K562 (cell line): Measurements from ENCODE around the gene TFAP2A. TPM values are rescaled to one million over a fixed set of nuclear protein-coding genes. Genes with fewer than 3 reads are reported as not detected.

Source experiments
- ATAC-seq: fragments of 200-7000 bp; cut with Tn5 transposase; 3 replicates; pipeline ENCODE4 v1.9.1; 2020; ENCODE audit warnings: moderate library complexity
- BruUV-seq: library from RNA; stranded (reverse); fragments of 400-500 nt; replicated peaks from 2 replicates; lab custom pipeline; 2021; lab: Mats Ljungman, UMichigan
- CTCF ChIA-PET: fragments of 300-600 bp; formaldehyde crosslinking; extraction: SDS; loops from one replicate; lab custom pipeline; 2021; ENCODE audit warnings: low intra/inter-chr PET ratio; lab: Yijun Ruan, JAX
- POLR2A ChIA-PET: fragments of 300-600, 350-650 bp; sonication (Branson Sonifier 250); formaldehyde crosslinking; extraction: SDS; loops from one replicate; lab custom pipeline; 2021; ENCODE audit warnings: antibody characterized with exemption, inconsistent platforms; lab: Yijun Ruan, JAX
- DNase-seq, 4 experiments: peaks; one replicate each; pipeline versions ENCODE4 v3.0.0 to v3.0.0-alpha.2; 2011 to 2018; ENCODE audit warnings: low spot score in 3 of 4, mixed read lengths in 3 of 4; ENCODE audit errors: extremely low read depth in 1 of 4
- FAIRE-seq: peaks from 2 replicates; lab custom pipeline; 2011; peaks lifted over from hg19 to GRCh38; lab: Jason Lieb, UNC
- H2AFZ ChIP-seq: 2 replicates; pipeline ENCODE4 v1.6.0; 2011; ENCODE audit warnings: low read depth, low read length, control low read depth, inconsistent platforms
- H3K27ac ChIP-seq: fragments of 200-600 bp; 3 replicates; pipeline ENCODE4 v1.8.0; 2011; ENCODE audit warnings: low read depth, mild to moderate bottlenecking, control low read depth, inconsistent platforms, low read length, moderate library complexity, mixed read lengths; ENCODE audit errors: extremely low read depth
- H3K27me3 ChIP-seq, 2 experiments: fragments of 300-600 bp in 1 of 2; 2 replicates in 1 of 2; 3 replicates in 1 of 2; pipeline versions ENCODE4 v1.6.0 to v1.8.0; 2011; ENCODE audit warnings: inconsistent platforms in 2 of 2, low read length in 2 of 2, mild to moderate bottlenecking in 1 of 2, mixed read lengths in 1 of 2, moderate library complexity in 1 of 2; ENCODE audit not compliant: control insufficient read depth in 2 of 2, insufficient read depth in 2 of 2
- H3K36me3 ChIP-seq: fragments of 300-600 bp; 3 replicates; pipeline ENCODE4 v1.8.0; 2011; ENCODE audit warnings: mild to moderate bottlenecking, low read length, inconsistent platforms; ENCODE audit not compliant: control insufficient read depth, insufficient read depth
- H3K4me1 ChIP-seq, 2 experiments: fragments of 200-600 bp in 1 of 2; replicated peaks in 1 of 2; 2 replicates in 1 of 2; 3 replicates in 1 of 2; pipeline versions ENCODE4 v1.5.1 to v1.8.0; 2011; ENCODE audit warnings: inconsistent platforms in 2 of 2, low read length in 2 of 2, mild to moderate bottlenecking in 1 of 2, mixed read lengths in 1 of 2, moderate library complexity in 1 of 2; ENCODE audit not compliant: control insufficient read depth in 2 of 2, insufficient read depth in 2 of 2
- H3K4me2 ChIP-seq: 2 replicates; pipeline ENCODE4 v1.6.1; 2011; ENCODE audit warnings: low read length, control low read depth, inconsistent platforms, mixed read lengths; ENCODE audit not compliant: insufficient read depth
- H3K4me3 ChIP-seq: fragments of 200-600 bp; sonication (generic), shearing (Covaris generic); 2 replicates; pipeline ENCODE4 v1.5.1; 2016; ENCODE audit warnings: control low read depth, inconsistent platforms
- H3K79me2 ChIP-seq: fragments of 200-600 bp; 3 replicates; pipeline ENCODE4 v1.8.0; 2011; ENCODE audit warnings: low read length, inconsistent platforms; ENCODE audit not compliant: control insufficient read depth, insufficient read depth
- H3K9ac ChIP-seq, 2 experiments: 2 replicates each; pipeline versions ENCODE4 v1.6.0 to v1.6.1; 2011; ENCODE audit warnings: low read depth in 2 of 2, low read length in 2 of 2, control low read depth in 1 of 2, inconsistent platforms in 1 of 2, mild to moderate bottlenecking in 1 of 2, mixed read lengths in 1 of 2; ENCODE audit not compliant: insufficient read depth in 1 of 2
- H3K9me1 ChIP-seq: one replicate; pipeline ENCODE4 v1.6.0; 2011; ENCODE audit warnings: inconsistent platforms, mild to moderate bottlenecking, low read length, moderate library complexity; ENCODE audit not compliant: control insufficient read depth, insufficient read depth
- H3K9me3 ChIP-seq: replicated peaks from 2 replicates; pipeline ENCODE4 v1.5.1; 2011; ENCODE audit warnings: low read depth, low read length, inconsistent platforms; ENCODE audit not compliant: control insufficient read depth, insufficient read depth
- H4K20me1 ChIP-seq: replicated peaks from 2 replicates; pipeline ENCODE4 v1.6.1; 2011; ENCODE audit warnings: low read length, inconsistent platforms, mixed read lengths; ENCODE audit not compliant: control insufficient read depth, insufficient read depth
- CEBPZ ChIP-seq: fragments of 150-350 bp; IDR thresholded peaks from 2 replicates; pipeline ENCODE4 v1.6.1; 2014; ENCODE audit warnings: low read depth, mild to moderate bottlenecking, low read length, borderline replicate concordance
- CSDE1 ChIP-seq, 2 experiments: fragments of 450-650 bp; IDR thresholded peaks; 2 replicates each; pipeline ENCODE4 v1.6.1; 2016; ENCODE audit warnings: mild to moderate bottlenecking in 1 of 2
- GTF2B ChIP-seq: IDR thresholded peaks from 2 replicates; pipeline ENCODE4 v1.6.1; 2011; ENCODE audit not compliant: insufficient read length; ENCODE audit errors: extremely low read depth
- GTF2E2 ChIP-seq: fragments of 200-800 bp; sonication (Bioruptor generic); IDR thresholded peaks from 2 replicates; pipeline ENCODE4 v1.6.1; 2016; ENCODE audit warnings: missing genetic modification characterization, missing compliant biosample characterization
- HES1 ChIP-seq: fragments of 450-650 bp; IDR thresholded peaks from 2 replicates; pipeline ENCODE4 v1.6.1; 2016; ENCODE audit warnings: low read depth, mild to moderate bottlenecking, moderate library complexity
- HNRNPLL ChIP-seq: fragments of 200-400 bp; formaldehyde crosslinking; IDR thresholded peaks from 2 replicates; pipeline ENCODE4 v1.6.1; 2017; ENCODE audit warnings: low read length, low read depth, mild to moderate bottlenecking; ENCODE audit not compliant: poor library complexity, severe bottlenecking
- KAT8 ChIP-seq: fragments of 450-650 bp; IDR thresholded peaks from 2 replicates; pipeline ENCODE4 v1.6.1; 2016; ENCODE audit warnings: low read depth, mild to moderate bottlenecking
- NCOR1 ChIP-seq: fragments of 450-650 bp; IDR thresholded peaks from 2 replicates; pipeline ENCODE4 v1.6.1; 2016; ENCODE audit warnings: mild to moderate bottlenecking, moderate library complexity
- NKRF ChIP-seq: fragments of 450-650 bp; IDR thresholded peaks from 2 replicates; pipeline ENCODE4 v1.6.1; 2016; ENCODE audit warnings: borderline replicate concordance
- NR0B1 ChIP-seq: fragments of 450-650 bp; IDR thresholded peaks from one replicate; pipeline ENCODE4 v1.6.1; 2018; ENCODE audit warnings: mild to moderate bottlenecking, moderate library complexity; ENCODE audit not compliant: partially characterized antibody
- RBM15 ChIP-seq: fragments of 200-400 bp; formaldehyde crosslinking; IDR thresholded peaks from 2 replicates; pipeline ENCODE4 v1.6.1; 2018; ENCODE audit warnings: mild to moderate bottlenecking, low read length, moderate library complexity; ENCODE audit not compliant: insufficient read depth
- TCFL5 ChIP-seq: fragments of 250-450 bp; sonication (Bioruptor Pico); conservative IDR thresholded peaks from 2 replicates; pipeline ENCODE4 v1.6.1; 2021; ENCODE audit warnings: mild to moderate bottlenecking, moderate library complexity, matching md5 sums
- U2AF2 ChIP-seq: fragments of 200-400 bp; formaldehyde crosslinking; optimal IDR thresholded peaks from 2 replicates; pipeline ENCODE3; 2017; ENCODE audit warnings: low read depth, mild to moderate bottlenecking, low read length
- ZNF175 ChIP-seq: fragments of 200-800 bp; sonication (Bioruptor generic); IDR thresholded peaks from 2 replicates; pipeline ENCODE4 v1.6.1; 2016; ENCODE audit warnings: low read depth, mild to moderate bottlenecking, missing genetic modification characterization, missing compliant biosample characterization
- WGBS: fragments of 100-300 bp; shearing (Covaris generic); methylation state at CpG from one replicate; pipeline ENCODE4 v1.1.6; 2016; ENCODE audit warnings: low coverage, mixed read lengths; ENCODE audit not compliant: insufficient coverage; ENCODE audit errors: missing lambda C conversion rate; 5-methylcytosine and 5-hydroxymethylcytosine counted together
- in situ Hi-C: fragments of 300-500 bp; cut with MboI; formaldehyde crosslinking; loops from 4 replicates; pipeline ENCODE4 v1.15.0; 2018; ENCODE audit warnings: inconsistent platforms, mixed read lengths
- intact Hi-C: fragments of 100-400 bp; cut with micrococcal nuclease; formaldehyde crosslinking; loops from 2 replicates; pipeline ENCODE4 v1.14.2; 2022
- polyA plus RNA-seq, 8 experiments: library from polyadenylated mRNA; depleted of rRNA in 4 of 8; stranded (reverse) in 5 of 8; unstranded in 3 of 8; fragments of >200 nt; fragmentation: Nextera tagmentation in 2 of 8; fragmentation: Illumina TruSeq in 1 of 8; extraction: Ambion mirVana in 2 of 8; extraction: Trizol in 1 of 8; gene quantifications; 2 replicates each; pipeline versions ENCODE4 v1.2.1 to v1.2.3, GENCODE V29; 2011 to 2014; ENCODE audit warnings: inconsistent platforms in 1 of 8, missing spikeins in 1 of 8
- total RNA-seq, 7 experiments: library from RNA; depleted of rRNA in 6 of 7; stranded (reverse); fragments of >200 nt in 6 of 7; fragmentation: Illumina TruSeq in 2 of 7; extraction: Trizol in 2 of 7; gene quantifications; 2 replicates each; pipeline versions ENCODE4 v1.2.1 to v1.2.3, GENCODE V29; 2011 to 2021; ENCODE audit warnings: low replicate concordance in 1 of 7

The TFAP2A gene
- total and polyA plus RNA-seq, 9 of the 15 experiments (the other 6 are each of a cell fraction or from before 2014, with no cell fraction given), result 0.14 to 0.53 (median 0.19) TPM; not detected in 1

GRCh38 chr6:10446548-10446947 lies 31.7 kb upstream of the TFAP2A start:
- FAIRE-seq (no peak), ATAC-seq (no peak), DNase-seq (no peak)
- Histone ChIP-seq H3K9me3 (no peaks in the 10 kb centered on the region), H2AFZ (no peak overlapping the region), H3K9me1 (no peaks in the 10 kb centered on the region), H3K9ac (no peak overlapping the region), H4K20me1 (no peaks in the 10 kb centered on the region), H3K4me1 (no peaks in the 10 kb centered on the region; a peak in 1 of 5 replicates), H3K36me3 (no peaks in the 10 kb centered on the region), H3K4me3 (no peak overlapping the region), H3K27me3 (peaks cover 0 to 11% of the 10 kb centered on the region in 2 experiments; a peak in 2 of 5 replicates), H3K4me2 (no peak overlapping the region), H3K27ac (no peak overlapping the region), H3K79me2 (no peaks in the 10 kb centered on the region)
- no TSS peak for BruUV-seq
- POLR2A ChIA-PET, result interaction anchor here (1.5 kb wide), 1 partner anchor 11 kb away, joined by 5 read pairs; no protein-coding TSS in a partner anchor
- in situ Hi-C loops, result loop anchor here (25.0 kb wide), 1 partner anchor 2009 kb away; the partner anchor contains the start of gene SLC35B3
- CTCF ChIA-PET, result no interaction called here
- 20% methylated on average over 1 of the region's 1 CpG for whole genome bisulfite sequencing
- intact Hi-C loops, result no loop called here
- TF ChIP-seq NR0B1, result no peak
- no peak for TF ChIP-seq CSDE1 (IDR thresholded peaks at IDR 0.05)
- TF ChIP-seq RBM15, result no peak
- no peak for TF ChIP-seq U2AF2
- no peak for TF ChIP-seq GTF2B
- TF ChIP-seq HNRNPLL, result no peak
- no peak for TF ChIP-seq ZNF175 (CRISPR knock-in tag)
- no peak for TF ChIP-seq KAT8
- no peak for TF ChIP-seq GTF2E2 (tag)
- TF ChIP-seq HES1, result no peak
- TF ChIP-seq NCOR1, result no peak
- TF ChIP-seq TCFL5 (CRISPR knock-in tag), result no peak
- no peak for TF ChIP-seq CEBPZ
- no peak for TF ChIP-seq NKRF
